ENCODE results near the gene KLF14. TPM values are rescaled to one million over a fixed set of nuclear protein-coding genes. Genes with fewer than 3 reads are reported as not detected.

Gene KLF14
- 0.08 TPM in 1 of 5 replicates, not detected in the others for total RNA-seq (2022; extraction: Qiagen RNA extraction)

DNA sequence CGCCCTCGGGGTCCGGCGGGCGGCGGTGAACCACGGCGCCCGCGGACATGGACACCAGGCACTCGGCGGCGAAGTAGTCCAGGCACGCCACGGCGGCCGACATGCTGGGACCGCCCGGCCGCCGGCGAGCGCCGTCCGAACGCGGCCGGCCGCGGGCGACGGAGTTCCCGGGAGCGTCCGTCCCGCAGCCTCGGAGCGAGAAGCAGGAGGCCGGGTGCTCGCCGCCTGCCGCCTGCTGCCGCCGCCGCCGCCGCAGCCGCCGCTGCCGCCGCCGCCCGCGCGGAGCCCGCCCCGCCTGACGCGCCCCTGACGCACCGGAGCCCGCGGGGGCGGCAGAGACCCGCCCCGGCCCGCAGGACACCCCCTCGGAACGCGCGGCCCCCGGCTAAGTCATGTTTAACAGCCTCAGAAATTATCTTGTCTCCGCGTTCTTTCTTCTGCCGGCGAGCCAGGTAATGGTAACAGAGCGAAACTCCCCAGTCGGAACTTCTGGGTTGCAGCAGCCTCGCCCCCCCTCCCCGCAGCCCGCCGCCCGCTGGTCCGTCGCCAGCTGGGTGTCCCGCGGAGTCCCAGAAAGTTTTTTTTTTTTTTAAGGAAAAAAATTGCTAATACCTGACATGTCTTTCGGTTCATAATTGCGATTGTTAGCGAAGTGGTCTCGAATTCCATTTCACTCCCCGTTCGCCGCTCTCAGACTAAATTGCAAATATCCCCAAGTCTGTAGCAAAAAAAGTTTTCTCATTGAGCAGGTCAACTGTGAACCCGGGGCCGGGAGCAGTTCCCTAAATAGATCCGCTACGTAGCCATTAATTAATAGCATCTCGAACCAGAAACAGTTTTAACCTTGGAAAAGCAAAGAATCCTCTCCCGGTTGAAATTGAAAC is at the start of gene KLF14:
Gene KLF14 (minus strand): TSS at position 277 of the 884 bp plus-strand sequence. CDS start 174 bp downstream, at position 103.

Other genes with a start within 250 kb of the KLF14 start
- 31.8 to 45.2 TPM (median 36.6 TPM) in 5 replicates for gene MEST, start 242.1 kb downstream of the KLF14 start, total RNA-seq (2022; extraction: Qiagen RNA extraction)
- gene COPG2, start 65.5 kb downstream of the KLF14 start, total RNA-seq (2022; extraction: Qiagen RNA extraction): 12.2 to 14.9 TPM (median 13.9 TPM) in 5 replicates
- not detected in 5 replicates for gene TSGA13, start 47.7 kb downstream of the KLF14 start, total RNA-seq (2022; extraction: Qiagen RNA extraction)